NB4 (cell line): Measurements from ENCODE around the gene SAV1.

Source experiments
- DNase-seq: peaks from one replicate; pipeline ENCODE4 v3.0.0; 2010; ENCODE audit warnings: low read depth
- H3K4me3 ChIP-seq: one replicate; pipeline ENCODE4 v1.5.1; 2011; ENCODE audit warnings: mild to moderate bottlenecking, low read depth, low read length, moderate library complexity
- MYC ChIP-seq: IDR thresholded peaks from 2 replicates; pipeline ENCODE4 v1.6.1; 2011; ENCODE audit warnings: low read depth, low read length
- POLR2A ChIP-seq: IDR thresholded peaks from 2 replicates; pipeline ENCODE4 v1.6.1; 2011; ENCODE audit warnings: mild to moderate bottlenecking; ENCODE audit not compliant: insufficient read length; ENCODE audit errors: extremely low read depth
- TF ChIP-seq, protein P1 (sequence below): IDR thresholded peaks from one replicate; pipeline ENCODE4 v1.5.1; 2012; ENCODE audit warnings: low read depth, low read length
- TF ChIP-seq, protein P2 (sequence below): IDR thresholded peaks from 2 replicates; pipeline ENCODE4 v1.6.1; 2011; ENCODE audit warnings: low read depth, low read length

Gene SAV1

DNA sequence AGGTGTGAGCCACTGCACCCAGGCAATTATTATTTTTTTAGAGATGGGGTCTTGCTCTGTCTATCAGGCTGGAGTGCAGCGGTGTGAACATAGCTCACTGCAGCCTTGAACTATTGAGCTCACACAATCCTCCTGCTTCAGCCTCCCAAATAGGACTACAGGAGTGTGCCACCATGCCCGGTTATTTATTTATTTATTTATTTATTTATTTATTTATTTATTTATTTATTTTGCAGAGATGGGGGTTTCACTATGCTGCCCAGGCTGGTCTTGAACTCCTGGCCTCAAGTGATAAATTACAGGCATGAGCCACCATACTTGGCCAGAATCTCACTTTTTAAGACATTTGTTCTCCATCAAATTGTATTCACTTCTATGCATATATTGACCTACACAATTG lies 51.8 kb downstream of the SAV1 start:
- TF ChIP-seq MYC: no peak
- TF ChIP-seq, protein P1, sequence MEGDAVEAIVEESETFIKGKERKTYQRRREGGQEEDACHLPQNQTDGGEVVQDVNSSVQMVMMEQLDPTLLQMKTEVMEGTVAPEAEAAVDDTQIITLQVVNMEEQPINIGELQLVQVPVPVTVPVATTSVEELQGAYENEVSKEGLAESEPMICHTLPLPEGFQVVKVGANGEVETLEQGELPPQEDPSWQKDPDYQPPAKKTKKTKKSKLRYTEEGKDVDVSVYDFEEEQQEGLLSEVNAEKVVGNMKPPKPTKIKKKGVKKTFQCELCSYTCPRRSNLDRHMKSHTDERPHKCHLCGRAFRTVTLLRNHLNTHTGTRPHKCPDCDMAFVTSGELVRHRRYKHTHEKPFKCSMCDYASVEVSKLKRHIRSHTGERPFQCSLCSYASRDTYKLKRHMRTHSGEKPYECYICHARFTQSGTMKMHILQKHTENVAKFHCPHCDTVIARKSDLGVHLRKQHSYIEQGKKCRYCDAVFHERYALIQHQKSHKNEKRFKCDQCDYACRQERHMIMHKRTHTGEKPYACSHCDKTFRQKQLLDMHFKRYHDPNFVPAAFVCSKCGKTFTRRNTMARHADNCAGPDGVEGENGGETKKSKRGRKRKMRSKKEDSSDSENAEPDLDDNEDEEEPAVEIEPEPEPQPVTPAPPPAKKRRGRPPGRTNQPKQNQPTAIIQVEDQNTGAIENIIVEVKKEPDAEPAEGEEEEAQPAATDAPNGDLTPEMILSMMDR: no peak
- TF ChIP-seq, protein P2, sequence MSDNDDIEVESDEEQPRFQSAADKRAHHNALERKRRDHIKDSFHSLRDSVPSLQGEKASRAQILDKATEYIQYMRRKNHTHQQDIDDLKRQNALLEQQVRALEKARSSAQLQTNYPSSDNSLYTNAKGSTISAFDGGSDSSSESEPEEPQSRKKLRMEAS: no peak
- no peak for TF ChIP-seq POLR2A
- DNase-seq: no peak
- no peak overlapping the region for H3K4me3 ChIP-seq

GRCh38 chr14:50615552-50615951 lies 52.6 kb downstream of the SAV1 start:
- TF ChIP-seq, protein P1: no peak
- TF ChIP-seq POLR2A (no peak), MYC (no peak)
- TF ChIP-seq, protein P2: no peak
- DNase-seq: no peak

DNA sequence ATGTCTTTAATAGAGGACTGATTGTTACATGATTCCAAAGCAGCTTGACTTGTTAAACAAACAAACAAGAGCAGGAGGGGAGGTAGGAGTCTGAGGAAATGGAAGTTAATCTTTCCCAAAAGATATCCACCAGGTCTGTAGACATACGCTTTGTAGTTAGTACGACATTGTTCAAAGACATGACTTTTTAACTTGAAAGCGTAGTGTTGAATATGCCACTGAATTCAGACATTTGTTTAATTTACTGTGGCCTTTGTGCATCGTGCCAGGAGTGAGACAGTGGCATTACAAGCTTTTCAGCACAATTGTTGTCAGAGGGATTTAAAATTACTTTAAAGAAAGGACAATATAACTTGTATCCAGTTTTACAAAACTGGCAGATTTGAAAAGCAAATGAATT lies 53.0 kb downstream of the SAV1 start:
- no peak for DNase-seq
- TF ChIP-seq, protein P1: no peak
- TF ChIP-seq, protein P2: no peak
- H3K4me3 ChIP-seq: no peak overlapping the region

More at GRCh38 chr14:50615552-50615951, 52.6 kb downstream of the SAV1 start:
- no peak overlapping the region for H3K4me3 ChIP-seq

DNA sequence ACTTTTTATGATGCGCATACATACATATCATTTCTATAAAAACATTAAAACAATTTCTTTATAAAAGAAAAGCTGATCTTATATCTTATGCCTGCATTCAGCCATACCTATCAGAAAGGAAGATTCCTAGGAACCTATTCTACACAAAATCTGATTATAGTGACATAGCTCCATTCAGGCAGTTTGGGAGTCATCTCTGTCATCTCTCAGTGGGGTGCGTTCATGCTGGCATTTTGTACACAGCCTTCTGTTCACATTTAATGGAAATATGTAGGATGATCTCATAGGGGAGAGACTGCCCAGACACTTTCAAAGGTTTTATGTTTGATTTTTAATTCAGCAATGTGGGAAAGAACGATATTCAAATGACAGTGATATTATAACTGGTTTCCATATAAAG lies 55.3 kb downstream of the SAV1 start:
- no peak overlapping the region for H3K4me3 ChIP-seq
- TF ChIP-seq, protein P1: no peak
- TF ChIP-seq POLR2A (no peak), MYC (no peak)
- TF ChIP-seq, protein P2: no peak
- no peak for DNase-seq

GRCh38 chr14:50610465-50610864 lies 57.6 kb downstream of the SAV1 start:
- no peak overlapping the region for H3K4me3 ChIP-seq
- no peak for DNase-seq
- TF ChIP-seq POLR2A (no peak), MYC (no peak)
- TF ChIP-seq, protein P1: no peak

GRCh38 chr14:50608302-50608851 lies 59.7 kb downstream of the SAV1 start:
- DNase-seq: no peak
- no peak overlapping the region for H3K4me3 ChIP-seq

More at GRCh38 chr14:50608302-50608851, 59.7 kb downstream of the SAV1 start:
- TF ChIP-seq, protein P1: no peak
- TF ChIP-seq MYC (no peak), POLR2A (no peak)
- TF ChIP-seq, protein P2: no peak
